Adrenal gland (tissue), 5 donors: Measurements from ENCODE around the gene DACT3.

ENCODE experiments used
- POLR2A ChIP-seq, 2 donors: fragments of 450-650 bp; IDR thresholded peaks; one replicate each; pipeline ENCODE4 v1.6.1; 2017; ENCODE audit warnings: antibody characterized with exemption in 2 of 2, mild to moderate bottlenecking in 2 of 2, moderate library complexity in 1 of 2
- TF ChIP-seq, protein P1 (sequence below), 6 experiments: fragments of 450-650 bp in 4 of 6; fragments of 200-600 bp in 2 of 6; sonication (generic) in 1 of 6; IDR thresholded peaks; 1 replicate in 5 of 6; 2 replicates in 1 of 6; pipeline versions ENCODE4 v1.5.1 to v1.8.0; 2016 to 2021; ENCODE audit warnings: antibody characterized with exemption in 6 of 6, mild to moderate bottlenecking in 2 of 6, moderate library complexity in 1 of 6
- donor health status: DM: no; HTN: no; CAD: no.

GRCh38 chr19:46696866-46697203, 35.9 kb upstream of the DACT3 start:
- TF ChIP-seq, protein P1, sequence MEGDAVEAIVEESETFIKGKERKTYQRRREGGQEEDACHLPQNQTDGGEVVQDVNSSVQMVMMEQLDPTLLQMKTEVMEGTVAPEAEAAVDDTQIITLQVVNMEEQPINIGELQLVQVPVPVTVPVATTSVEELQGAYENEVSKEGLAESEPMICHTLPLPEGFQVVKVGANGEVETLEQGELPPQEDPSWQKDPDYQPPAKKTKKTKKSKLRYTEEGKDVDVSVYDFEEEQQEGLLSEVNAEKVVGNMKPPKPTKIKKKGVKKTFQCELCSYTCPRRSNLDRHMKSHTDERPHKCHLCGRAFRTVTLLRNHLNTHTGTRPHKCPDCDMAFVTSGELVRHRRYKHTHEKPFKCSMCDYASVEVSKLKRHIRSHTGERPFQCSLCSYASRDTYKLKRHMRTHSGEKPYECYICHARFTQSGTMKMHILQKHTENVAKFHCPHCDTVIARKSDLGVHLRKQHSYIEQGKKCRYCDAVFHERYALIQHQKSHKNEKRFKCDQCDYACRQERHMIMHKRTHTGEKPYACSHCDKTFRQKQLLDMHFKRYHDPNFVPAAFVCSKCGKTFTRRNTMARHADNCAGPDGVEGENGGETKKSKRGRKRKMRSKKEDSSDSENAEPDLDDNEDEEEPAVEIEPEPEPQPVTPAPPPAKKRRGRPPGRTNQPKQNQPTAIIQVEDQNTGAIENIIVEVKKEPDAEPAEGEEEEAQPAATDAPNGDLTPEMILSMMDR (IDR thresholded peaks at IDR 0.05): no peak
- TF ChIP-seq POLR2A (IDR thresholded peaks at IDR 0.05): no peak
